ENCODE data around the gene CT47C1.

CT47C1 gene

DNA sequence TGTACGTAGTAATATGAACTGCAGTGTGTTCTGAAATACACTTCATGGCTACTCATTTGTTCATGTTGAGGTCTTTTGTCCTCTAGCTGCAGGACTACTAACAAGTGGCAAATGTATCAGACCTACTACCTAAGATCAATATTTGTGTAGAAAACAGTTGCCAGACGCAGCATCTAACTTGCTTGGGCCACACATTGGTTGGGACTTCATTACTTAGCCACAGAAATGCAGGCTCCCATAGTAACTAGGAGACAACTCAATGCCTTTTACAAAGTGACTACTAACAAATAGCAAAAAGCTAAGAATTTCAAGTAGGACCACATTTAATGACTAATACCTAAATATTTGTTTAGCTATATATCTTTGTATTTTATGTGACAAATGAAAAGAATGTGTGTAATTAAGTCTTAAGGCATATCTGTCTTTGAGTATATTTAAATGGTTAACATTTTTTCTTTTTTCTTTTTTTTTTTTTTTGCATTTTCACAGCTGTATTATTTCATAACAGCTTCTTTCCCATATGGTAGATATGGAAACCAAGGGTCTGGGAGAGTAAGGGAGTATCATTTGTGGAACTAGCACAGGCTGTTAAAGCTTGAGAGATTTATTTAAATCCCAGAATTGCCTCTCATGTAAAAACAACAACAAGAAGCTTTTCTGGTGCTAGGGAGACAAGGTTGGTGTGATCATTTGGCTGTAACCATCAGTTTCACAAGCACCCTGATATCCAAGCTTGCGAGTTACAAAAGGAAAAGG lies 2.7 kb downstream of the CT47C1 start:
- DNase-seq = no peak

DNA sequence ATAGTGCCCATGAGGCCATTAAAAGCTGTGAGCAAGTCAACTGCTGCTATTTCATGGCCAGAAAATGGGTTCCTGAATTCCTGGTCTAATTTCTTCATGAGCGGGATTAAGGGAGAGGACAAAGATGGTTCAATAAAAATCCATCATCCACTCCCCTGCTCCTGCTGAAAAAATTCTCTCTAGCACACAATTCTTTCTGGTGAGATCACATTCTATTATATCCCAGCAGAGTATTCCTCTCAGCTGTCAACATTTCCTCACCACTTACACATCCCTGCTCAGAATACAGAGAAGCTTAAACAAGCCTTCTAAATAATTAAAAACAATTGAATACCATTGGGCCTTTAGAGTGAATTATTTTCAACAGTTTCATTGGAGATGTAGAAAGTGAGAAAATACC lies 9.5 kb downstream of the CT47C1 start:
- no peak for DNase-seq

DNA sequence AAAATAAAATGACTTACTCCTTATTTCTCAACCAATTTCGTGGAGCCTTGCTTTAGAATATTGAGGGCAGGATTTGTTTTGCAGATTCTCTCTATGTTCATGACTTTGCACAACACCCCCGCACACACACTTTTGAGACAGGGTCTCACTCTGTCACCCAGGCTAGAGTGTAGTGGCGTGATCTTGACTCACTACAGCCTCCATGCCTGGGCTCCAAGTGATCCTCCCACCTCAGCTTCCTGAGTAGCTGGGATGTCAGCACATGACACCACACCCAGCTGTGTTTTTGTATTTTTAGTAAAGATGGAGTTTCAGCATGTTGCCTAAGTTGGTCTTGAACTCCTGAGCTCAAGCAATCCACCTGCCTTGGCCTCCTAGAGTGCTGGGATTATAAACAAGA lies 12.0 kb downstream of the CT47C1 start:
- DNase-seq = no peak

DNA sequence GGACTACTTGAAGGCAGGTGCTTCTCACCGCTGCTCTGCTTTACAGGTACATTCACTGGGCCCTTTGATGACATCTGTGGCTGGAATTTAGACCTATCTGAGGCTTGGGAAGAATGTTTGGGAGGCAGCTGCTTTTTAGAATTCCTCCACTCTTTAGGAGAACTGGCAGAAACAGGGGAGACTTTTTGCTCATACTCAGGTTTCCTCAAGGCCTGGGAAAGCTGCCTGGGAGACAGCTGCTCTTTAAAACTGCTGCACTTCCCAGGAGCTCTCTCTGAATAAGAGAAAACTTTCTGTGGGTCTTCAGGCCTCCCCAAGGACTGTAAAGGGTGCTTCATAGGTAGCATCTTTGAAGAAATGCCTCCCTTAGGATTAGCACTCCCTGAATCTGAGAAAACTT lies 14.3 kb downstream of the CT47C1 start:
- no peak for DNase-seq

DNA sequence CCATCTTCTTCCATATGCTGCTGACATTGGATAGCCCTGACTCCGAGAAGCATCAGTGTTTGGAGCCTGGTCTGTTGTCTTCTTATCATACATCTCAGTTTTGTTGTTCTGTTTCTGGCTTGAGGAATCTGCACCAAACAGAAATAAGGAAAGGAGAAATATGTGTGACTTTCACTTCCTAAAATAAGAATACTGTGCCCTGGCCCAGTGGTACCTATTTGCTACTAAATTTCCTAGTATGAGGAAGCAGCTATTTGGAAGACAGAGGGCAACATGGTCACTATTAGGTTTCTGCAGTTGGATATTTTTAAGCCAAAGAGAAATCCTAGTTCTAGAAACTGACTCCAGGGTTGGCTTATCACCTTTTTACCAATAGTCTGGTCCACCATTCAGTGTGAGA lies 16.8 kb downstream of the CT47C1 start:
- DNase-seq = no peak

DNA sequence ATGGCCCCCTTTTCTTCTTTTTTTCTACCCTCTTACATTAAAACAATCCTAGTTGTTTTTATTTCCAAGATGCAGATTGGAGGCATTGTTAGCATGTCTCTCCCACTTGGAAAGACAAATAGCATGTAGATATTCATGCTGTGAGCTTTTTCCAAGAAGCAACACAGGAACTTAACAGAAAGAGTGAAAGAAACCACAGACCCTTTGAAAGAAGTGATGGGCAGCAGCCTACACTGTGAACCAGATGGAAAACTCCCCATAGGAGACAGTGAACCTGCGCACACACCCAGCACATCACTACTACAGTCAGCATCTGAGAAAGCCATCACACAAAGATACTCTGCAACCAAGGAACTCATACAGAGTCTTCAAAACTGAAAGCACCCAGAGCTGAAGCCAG lies 17.8 kb downstream of the CT47C1 start:
- DNase-seq = no peak

DNA sequence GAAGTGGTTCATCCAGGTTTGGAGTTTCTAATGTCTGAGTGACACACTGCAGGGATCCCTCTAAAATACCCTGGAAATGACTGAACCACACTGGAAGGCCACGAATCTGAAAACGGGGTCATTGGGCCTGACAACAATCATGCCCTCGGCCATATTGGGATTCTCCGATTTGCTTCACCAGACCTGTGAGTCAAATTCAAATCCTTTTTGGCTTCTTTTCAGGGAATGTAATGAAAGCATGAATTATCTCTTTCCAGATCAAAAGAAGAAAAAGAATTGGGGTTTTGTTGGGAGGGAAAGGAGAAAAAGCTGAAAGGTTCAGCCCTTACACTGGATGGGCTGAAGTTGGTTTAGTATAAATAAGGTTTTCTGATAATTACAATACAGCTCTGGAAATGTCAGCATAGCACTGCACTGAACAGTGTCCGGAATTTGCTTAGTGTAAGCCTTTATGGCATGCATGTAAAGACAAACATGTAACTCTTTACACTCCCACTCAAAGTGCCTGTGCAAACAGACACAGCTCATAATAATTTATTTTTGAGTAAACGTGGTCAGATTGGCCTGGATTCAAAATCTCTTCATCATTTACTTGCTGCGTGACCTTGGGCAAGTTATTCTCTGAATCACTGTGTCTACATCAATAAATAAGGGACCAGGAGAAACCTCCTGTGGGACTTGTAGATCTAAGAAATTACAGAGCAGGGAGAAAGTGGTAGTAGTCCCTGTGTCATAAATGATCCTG lies 21.4 kb downstream of the CT47C1 start:
- DNase-seq = no peak

DNA sequence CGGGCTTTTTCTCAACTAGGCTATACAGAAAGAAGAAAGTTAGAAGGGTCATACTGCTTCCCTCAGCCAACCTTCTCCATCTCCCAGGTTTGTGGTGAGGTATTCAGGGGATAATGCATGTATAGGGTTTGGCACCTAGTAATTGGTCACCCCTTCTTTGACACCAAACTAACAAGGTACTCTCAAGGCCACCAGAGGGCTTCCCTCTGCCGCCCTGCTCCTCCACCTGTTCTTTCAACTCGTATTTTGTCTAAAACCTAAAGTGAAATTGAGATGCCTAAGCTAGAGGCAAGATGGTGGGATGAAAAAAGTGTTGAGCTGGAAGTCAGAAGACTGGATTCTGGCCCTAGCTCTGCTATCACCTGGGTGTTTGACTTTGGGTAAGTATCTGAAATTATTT lies 22.0 kb downstream of the CT47C1 start:
- no peak for DNase-seq

DNA sequence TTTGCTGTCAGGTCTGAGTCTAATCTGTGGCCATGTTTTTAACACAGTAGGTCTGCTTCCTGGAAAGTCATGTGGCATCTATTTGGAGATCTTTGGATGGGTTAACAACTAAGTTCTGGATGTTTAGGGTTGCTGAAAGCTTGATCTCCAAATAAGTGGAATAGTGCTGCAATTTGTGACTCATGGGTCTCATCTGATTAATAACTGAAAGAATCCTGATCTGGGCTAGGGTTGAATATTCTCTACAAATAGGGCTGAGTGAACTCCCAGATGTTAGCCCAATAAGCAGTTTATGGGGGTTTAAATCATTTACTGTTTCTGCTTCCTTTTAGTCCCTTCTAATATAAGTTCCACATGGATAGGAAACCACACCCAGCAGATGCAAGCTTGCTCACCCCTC lies 23.1 kb downstream of the CT47C1 start:
- DNase-seq = no peak

DNA sequence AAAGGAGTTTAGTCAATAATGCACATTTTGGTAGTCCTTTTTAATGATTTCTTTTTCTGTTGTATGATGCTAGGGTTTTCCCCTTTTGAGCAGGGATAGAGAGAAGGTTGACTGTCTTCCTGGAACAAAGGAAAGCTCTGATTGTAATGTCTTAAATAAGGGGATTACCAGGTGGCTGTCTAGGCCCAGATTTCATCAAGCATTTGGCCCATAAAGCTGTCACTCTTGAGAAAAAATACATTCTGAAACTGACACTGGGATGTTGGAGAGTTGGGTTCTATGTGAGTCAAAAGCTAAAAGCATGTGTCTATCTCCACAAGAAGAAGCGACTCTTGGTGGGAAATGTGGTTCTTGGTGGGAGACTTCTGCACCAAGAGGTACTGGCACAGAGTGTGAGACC lies 28.4 kb downstream of the CT47C1 start:
- DNase-seq = no peak

DNA sequence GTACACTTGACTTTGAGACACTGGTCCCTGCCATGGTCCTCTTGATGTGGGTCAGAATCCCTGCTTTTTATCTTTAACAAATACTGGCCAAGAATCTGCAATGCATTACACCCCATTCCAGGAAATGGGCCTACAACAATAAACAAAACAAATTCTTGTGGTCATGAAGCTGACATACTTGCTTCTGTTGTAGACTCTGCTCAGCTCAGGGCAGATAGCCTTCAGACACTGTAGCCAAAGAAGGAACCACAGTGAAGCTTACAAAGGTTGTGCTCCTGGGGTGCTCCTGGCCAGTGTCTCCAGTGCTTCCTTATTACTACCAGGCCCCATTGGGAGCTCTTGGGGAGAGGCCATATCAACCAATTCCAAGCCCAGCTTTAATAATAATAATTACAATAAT lies 33.0 kb downstream of the CT47C1 start:
- no peak for DNase-seq

DNA sequence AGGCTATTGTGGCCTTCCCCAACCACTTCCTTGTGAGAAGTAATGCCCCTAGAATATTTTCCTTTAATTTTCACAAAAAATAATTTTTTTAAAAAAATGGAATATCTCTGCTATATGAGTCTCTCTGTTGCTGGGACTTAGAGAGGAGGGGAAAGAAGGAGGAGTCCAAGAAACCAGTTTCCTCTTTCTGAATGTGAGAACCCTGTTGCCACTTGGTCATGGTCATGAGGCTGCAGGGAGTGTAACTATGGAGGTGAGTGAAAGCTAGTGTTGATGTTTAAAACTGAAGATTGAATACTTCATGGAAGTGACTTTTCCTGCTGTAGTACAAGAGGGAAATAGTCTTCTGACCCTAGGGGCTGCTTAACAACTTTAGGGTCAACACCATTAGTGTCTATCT lies 34.4 kb downstream of the CT47C1 start:
- DNase-seq = no peak

DNA sequence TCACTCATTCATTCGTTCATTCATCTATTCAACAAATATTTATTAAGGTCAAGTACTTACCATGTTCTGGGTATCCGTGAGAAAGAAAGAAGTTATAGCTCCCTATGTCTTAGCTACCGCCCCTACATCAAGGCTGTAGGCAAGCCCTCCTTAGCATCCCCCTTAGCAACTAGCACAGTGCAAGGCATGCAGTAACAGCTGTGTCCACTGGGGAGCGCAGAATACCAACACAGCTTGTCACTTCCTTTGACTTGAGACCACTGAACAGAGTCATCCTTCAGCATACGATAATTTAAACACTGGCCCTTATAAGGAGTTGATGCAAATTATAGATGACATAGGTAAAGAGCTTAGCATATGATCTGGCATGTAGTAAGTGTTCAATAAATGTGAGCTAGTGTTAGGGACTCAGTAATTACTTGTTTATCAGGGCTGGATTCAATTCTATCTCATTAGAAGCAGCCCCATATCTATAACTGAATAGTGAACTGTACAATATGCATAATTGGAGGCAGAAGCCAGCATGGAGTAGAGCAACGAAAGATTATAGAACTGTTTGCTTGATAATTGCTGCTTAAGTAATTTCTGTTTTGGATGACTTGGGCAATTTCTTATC lies 46.1 kb downstream of the CT47C1 start:
- DNase-seq = peak; percentile 67

DNA sequence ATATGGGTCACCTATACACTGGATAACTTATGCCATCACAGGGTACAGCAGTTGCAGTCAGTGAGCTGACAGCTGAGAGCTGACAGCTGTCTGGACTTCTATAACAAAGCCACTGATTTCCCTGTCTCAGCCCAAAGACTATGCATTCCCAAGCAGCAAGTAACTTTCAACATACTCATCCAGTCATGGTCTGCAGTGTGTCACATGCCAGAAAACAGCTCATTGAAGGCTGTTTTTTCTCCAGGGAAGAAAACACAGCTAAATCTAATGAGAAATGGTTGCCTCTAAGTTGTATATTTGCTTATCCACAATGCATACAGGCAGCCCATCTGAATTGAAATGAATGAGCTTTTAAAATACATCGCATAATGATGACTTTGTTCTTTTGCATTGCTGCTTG lies 48.5 kb downstream of the CT47C1 start:
- DNase-seq = no peak

Measured in stimulated activated CD8-positive, alpha-beta memory T cell treated with anti-CD3 and anti-CD28 coated beads, Interleukin-4, amount 100 ng/mL, for 48 hours (primary cell).